ENCODE results near the gene TMEM94. TPM values are rescaled to one million over a fixed set of nuclear protein-coding genes. Genes with fewer than 3 reads are reported as not detected.

The TMEM94 gene
- total RNA-seq, 1 experiment from 2014 or later = 67.0 TPM

DNA sequence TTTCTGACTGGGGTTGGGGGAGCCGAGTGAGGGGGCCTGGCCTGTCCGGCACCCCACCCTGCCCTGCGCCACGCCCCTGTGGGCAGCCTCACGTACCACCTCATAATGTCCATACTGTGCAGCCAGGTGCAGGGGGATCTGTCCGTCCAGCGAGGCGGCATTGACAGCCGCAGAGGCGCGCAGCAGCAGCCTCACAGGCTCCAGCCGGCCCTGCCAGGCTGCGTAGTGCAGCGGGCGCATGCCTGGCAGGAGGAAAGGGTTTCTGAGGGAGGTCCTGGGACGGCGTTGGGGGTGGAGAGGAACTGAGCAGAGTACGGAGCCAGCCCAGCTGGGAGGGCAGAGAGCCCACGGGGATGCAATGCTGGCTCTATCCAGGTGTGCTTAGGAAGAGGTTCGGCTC is 50.5 kb downstream of the TMEM94 start:
- ChIA-PET POLR2A (ENCODE audit: low non-redundant PET) (no interaction called here), CTCF (no interaction called here)
- Histone ChIP-seq H3K4me3 (ENCODE audit: low read depth, low read length, poor library complexity, severe bottlenecking) (no peak overlapping the region), H3K36me3 (ENCODE audit: insufficient read depth, low read length, poor library complexity, severe bottlenecking) (peaks cover 9% of the 10 kb centered on the region), H3K27ac (ENCODE audit: low read depth, low read length, poor library complexity, severe bottlenecking) (no peak overlapping the region), H3K9me3 (ENCODE audit: low read depth, low read length, poor library complexity, severe bottlenecking) (no peaks in the 10 kb centered on the region), H3K4me1 (ENCODE audit: insufficient read depth, low read length, poor library complexity, severe bottlenecking) (no peaks in the 10 kb centered on the region), H3K27me3 (replicated peaks; ENCODE audit: insufficient read depth, low read depth, low read length, poor library complexity) (no peaks in the 10 kb centered on the region)
- intact Hi-C loops (cut with micrococcal nuclease; ENCODE audit: unreplicated experiment) = no loop called here
- no peak for DNase-seq (ENCODE audit: low spot score)
- TF ChIP-seq EZH2 (IDR thresholded peaks at IDR 0.05; ENCODE audit: borderline replicate concordance, low read depth, low read length, poor library complexity, severe bottlenecking) = no peak
- TF ChIP-seq, protein P1, sequence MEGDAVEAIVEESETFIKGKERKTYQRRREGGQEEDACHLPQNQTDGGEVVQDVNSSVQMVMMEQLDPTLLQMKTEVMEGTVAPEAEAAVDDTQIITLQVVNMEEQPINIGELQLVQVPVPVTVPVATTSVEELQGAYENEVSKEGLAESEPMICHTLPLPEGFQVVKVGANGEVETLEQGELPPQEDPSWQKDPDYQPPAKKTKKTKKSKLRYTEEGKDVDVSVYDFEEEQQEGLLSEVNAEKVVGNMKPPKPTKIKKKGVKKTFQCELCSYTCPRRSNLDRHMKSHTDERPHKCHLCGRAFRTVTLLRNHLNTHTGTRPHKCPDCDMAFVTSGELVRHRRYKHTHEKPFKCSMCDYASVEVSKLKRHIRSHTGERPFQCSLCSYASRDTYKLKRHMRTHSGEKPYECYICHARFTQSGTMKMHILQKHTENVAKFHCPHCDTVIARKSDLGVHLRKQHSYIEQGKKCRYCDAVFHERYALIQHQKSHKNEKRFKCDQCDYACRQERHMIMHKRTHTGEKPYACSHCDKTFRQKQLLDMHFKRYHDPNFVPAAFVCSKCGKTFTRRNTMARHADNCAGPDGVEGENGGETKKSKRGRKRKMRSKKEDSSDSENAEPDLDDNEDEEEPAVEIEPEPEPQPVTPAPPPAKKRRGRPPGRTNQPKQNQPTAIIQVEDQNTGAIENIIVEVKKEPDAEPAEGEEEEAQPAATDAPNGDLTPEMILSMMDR (conservative IDR thresholded peaks at IDR 0.05; ENCODE audit: low read depth, low read length) = no peak
- BruUV-seq (replicated peaks) = no TSS peak

GRCh38 chr17:75507733-75508719 is 51.6 kb downstream of the TMEM94 start:
- TF ChIP-seq, protein P1 (conservative IDR thresholded peaks at IDR 0.05; ENCODE audit: low read depth, low read length) = no peak
- no peak for TF ChIP-seq EZH2 (IDR thresholded peaks at IDR 0.05; ENCODE audit: borderline replicate concordance, low read depth, low read length, poor library complexity, severe bottlenecking)
- CTCF ChIA-PET = no interaction called here
- DNase-seq (ENCODE audit: low spot score) = no peak
- Histone ChIP-seq H3K9me3 (ENCODE audit: low read depth, low read length, poor library complexity, severe bottlenecking) (no peaks in the 10 kb centered on the region), H3K27me3 (replicated peaks; ENCODE audit: insufficient read depth, low read depth, low read length, poor library complexity) (no peaks in the 10 kb centered on the region), H3K36me3 (ENCODE audit: insufficient read depth, low read length, poor library complexity, severe bottlenecking) (peaks cover 9% of the 10 kb centered on the region), H3K4me3 (ENCODE audit: low read depth, low read length, poor library complexity, severe bottlenecking) (no peak overlapping the region), H3K4me1 (ENCODE audit: insufficient read depth, low read length, poor library complexity, severe bottlenecking) (no peaks in the 10 kb centered on the region), H3K27ac (ENCODE audit: low read depth, low read length, poor library complexity, severe bottlenecking) (no peak overlapping the region)
- POLR2A ChIA-PET (ENCODE audit: low non-redundant PET) = no interaction called here
- BruUV-seq (replicated peaks) = no TSS peak
- intact Hi-C loops (cut with micrococcal nuclease; ENCODE audit: unreplicated experiment) = no loop called here

DNA sequence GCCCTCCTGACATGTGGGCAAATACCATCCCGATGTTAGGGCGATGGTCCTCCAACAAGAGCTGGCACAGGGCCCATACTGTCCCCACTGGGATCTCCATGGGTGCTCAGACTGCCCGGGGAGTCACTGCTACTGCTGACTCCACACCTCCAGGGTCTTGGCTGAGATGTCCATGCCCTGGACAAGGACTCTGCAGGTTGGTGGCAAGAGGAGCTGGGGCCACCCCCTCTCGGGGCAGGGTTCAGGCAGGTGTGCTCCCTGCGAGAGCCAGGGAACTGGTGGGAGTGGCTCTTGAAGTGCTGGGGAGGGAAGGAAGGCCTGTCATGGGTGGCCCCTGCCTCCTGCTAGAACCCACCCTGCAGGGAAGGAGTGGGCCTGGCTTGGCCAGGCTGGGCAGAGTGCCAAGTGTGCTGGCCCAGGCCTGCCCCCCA is 52.5 kb downstream of the TMEM94 start:
- intact Hi-C loops (cut with micrococcal nuclease; ENCODE audit: unreplicated experiment) = no loop called here
- Histone ChIP-seq H3K4me3 (ENCODE audit: low read depth, low read length, poor library complexity, severe bottlenecking) (no peak overlapping the region), H3K9me3 (ENCODE audit: low read depth, low read length, poor library complexity, severe bottlenecking) (no peaks in the 10 kb centered on the region), H3K4me1 (ENCODE audit: insufficient read depth, low read length, poor library complexity, severe bottlenecking) (no peaks in the 10 kb centered on the region), H3K27ac (ENCODE audit: low read depth, low read length, poor library complexity, severe bottlenecking) (no peak overlapping the region), H3K27me3 (replicated peaks; ENCODE audit: insufficient read depth, low read depth, low read length, poor library complexity) (no peaks in the 10 kb centered on the region), H3K36me3 (ENCODE audit: insufficient read depth, low read length, poor library complexity, severe bottlenecking) (peaks cover 13% of the 10 kb centered on the region)
- TF ChIP-seq, protein P1 (conservative IDR thresholded peaks at IDR 0.05; ENCODE audit: low read depth, low read length) = no peak
- no peak for TF ChIP-seq EZH2 (IDR thresholded peaks at IDR 0.05; ENCODE audit: borderline replicate concordance, low read depth, low read length, poor library complexity, severe bottlenecking)
- CTCF ChIA-PET = no interaction called here
- BruUV-seq (replicated peaks) = no TSS peak
- POLR2A ChIA-PET (ENCODE audit: low non-redundant PET) = no interaction called here
- no peak for DNase-seq (ENCODE audit: low spot score)

All from A673 (cell line).